ENCODE data around the gene AKT1S1.

DNA sequence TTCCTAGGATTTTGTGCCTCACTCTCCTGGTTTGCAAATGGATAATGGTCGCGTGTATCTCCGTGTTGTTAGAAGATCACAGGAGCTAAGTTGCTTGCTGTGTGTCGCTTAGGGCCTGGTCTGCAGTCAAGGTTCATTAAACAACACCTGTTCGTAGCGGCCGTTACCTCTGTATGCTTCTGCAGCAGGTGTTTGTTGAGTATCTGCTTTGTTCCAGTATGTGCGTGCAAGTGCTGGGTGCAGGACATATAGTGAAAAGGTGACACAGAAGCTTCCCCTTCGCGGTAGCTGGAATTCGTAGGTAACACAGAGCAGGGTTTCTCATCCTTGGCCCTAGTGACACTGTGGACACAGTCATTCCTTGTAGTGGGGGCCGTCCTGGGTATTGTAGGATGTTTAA is 53.7 kb downstream of the AKT1S1 start:
- TF ChIP-seq PAX5 (IDR thresholded peaks at IDR 0.05; ENCODE audit: insufficient read depth, low read length, severe bottlenecking) = no peak
- no peak for TF ChIP-seq POLR2A (IDR thresholded peaks at IDR 0.05; ENCODE audit: low read depth, low read length)
- TF ChIP-seq TAF1 (IDR thresholded peaks at IDR 0.05; ENCODE audit: low read depth, low read length) = no peak
- no peak for TF ChIP-seq POLR2AphosphoS5 (IDR thresholded peaks at IDR 0.05; ENCODE audit: low read depth, low read length)

All from GM12891 (cell line).